GM20431 (cell line): ENCODE results near the gene NT5C.

Experiments
- in situ Hi-C: fragments of 300-500 bp; cut with MseI, MboI; formaldehyde crosslinking; loops from one replicate; pipeline ENCODE4 v1.15.0; 2020; ENCODE audit warnings: low sequenced_read_pairs; ENCODE audit not compliant: unreplicated experiment

The NT5C gene

GRCh38 chr17:75124041-75124818, 7.3 kb downstream of the NT5C start:
- in situ Hi-C loops, result no loop called here

- in situ Hi-C loops, result no loop called here
These were observed 13.2 kb downstream of the NT5C start for GRCh38 chr17:75118307-75118706.

DNA sequence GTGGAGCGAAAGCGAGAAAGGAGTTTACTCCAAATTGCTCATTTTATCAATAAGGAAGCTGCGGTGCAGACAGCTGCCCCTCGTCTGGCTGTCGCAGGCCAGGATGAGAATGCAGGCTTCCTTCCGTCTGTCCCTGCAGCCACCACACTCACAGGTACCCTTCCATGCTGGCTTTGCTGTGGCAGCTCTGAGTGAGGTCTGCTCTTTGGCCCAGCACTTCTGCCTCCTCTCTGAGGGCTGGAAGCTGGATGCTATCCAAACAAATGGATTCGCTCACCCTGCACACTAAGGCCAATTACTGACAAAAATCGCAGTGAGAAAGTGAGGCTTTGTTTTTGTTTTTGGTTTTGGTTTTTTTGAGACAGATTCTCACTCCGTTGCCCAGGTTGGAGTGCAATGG, 14.8 kb downstream of the NT5C start:
- in situ Hi-C loops, result no loop called here

DNA sequence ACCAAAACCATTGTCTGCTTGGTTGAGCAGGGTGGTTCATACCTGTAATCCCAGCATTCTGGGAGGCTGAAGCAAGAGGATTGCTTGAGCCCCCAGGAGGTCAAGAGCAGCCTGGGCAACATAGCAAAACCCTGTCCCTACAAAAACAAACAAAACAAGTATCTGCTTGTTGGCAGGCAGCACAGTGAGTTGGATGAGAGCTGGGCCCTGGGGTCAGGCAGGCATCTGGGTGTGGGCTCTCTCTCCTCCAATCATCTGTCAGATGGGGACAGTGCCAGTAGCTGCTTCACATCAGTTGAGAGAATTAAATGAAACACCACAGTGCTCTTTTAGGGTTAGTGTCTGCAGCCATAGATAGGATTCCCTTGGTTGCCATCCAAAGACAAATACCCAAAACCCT, 16.0 kb downstream of the NT5C start:
- in situ Hi-C loops, result no loop called here

- in situ Hi-C loops, result no loop called here
These were observed 16.8 kb downstream of the NT5C start for GRCh38 chr17:75114552-75115314.

DNA sequence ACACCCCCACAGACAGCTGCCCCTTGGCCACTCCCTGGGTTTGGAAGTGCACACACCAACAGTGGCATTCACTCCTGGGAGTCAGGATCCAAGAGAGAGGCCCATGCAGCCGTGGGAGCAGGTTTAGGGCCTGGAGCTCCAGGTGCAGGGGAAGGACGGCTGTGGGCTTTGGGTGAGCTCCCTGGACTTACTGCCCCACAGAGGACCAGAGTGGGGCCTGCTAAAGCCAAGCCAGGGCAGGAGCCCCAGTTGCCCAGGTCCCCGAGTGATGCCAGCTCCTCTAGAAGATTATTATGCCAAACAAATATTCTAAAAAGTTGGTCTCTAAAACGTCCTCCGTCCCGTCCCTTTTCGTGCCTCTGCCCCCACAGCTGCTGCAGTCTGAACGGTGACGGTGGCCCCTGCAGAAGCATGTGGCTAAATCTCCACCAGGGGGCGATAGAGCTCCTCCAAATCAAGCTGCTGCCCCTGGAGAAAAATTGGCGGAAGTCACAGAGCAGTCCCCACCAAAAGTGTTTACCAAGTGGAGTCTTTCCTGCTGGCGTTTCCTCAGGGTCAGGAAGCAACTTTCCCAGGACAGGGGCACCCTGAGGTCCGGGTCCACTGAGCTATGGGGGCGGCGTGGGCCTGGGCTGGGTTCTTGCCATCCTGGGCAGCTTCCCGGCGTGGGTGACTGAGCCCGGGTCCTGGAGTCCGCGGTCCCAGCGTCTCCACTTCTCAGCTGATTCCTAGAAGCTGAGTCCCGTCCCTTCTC, 17.6 kb downstream of the NT5C start:
- in situ Hi-C loops, result no loop called here

GRCh38 chr17:75111777-75112335, 19.7 kb downstream of the NT5C start:
- in situ Hi-C loops, result no loop called here

DNA sequence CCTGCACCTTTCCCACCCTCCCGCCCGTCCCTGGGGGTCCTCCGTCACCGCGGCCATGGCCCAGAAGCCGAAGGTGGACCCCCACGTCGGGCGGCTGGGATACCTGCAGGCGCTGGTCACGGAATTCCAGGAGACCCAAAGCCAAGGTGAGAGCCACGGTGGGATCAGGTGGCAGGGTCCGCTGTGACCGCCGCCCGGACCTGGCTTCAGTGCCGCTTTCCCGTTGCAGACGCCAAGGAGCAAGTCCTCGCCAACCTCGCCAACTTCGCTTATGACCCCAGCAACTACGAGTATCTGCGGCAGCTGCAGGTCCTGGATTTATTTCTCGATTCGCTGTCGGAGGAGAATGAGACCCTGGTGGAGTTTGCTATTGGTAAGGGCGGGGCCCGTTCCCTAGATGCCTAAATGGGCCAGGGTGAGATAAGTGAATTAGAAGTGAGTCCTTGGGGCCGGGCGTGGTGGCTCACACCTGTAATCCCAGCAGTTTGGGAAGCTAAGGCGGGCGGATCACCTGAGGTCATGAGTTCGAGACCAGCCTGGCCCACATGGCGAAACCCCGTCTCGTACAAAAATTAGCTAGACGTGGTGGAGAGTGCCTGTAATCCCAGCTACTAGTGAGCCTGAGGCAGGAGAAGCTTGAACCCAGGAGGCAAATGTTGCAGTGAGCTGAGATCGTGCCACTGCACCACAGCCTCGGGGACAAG, 21.2 kb downstream of the NT5C start:
- in situ Hi-C loops, result no loop called here

DNA sequence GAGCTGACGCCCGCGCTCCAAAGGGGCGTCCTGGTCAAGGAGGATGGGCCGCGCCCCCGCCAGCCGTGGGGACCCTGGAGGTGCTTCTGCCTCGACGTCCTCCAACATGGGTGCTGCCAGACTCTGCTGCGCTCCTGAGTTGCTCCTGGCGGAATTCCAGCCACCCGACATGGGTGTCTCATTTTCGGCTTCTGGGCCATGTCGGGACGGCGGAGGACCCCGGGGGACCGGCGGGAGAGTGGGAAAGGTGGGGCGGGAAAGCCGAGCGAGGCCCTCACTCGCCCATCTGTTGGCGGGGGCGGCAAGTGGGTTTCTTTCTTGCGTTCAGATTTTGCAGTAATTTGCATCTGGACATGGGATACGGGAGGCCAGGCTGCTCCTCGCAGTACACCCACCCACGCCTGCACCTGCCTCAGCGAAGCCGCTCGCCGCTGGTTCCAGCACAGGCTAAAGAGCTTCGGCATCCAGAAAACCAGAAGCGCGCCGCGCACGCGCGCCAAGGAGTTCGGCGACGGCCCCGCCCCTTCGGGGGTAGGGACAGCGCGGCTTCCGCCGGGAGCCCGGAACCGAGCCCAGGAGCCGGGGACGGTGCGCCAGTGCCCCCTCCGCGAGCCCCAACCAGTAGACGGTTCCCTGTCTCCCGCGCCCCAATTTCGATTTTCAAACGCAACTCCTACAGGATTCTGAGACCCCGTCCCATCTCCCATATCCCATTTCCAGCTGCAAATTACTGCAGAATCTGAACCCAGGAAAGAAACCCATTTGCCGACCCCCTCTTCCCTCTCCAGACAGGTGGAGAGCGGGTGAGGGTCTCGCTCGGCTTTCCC, 21.9 kb downstream of the NT5C start, which contains the start of gene ARMC7:
ARMC7 (plus strand) TSS at position 563 of the 827 bp plus-strand sequence. CDS start 320 bp downstream, outside the sequence.
- in situ Hi-C loops, result no loop called here

GRCh38 chr17:75109046-75109406, 22.5 kb downstream of the NT5C start:
- in situ Hi-C loops, result no loop called here

DNA sequence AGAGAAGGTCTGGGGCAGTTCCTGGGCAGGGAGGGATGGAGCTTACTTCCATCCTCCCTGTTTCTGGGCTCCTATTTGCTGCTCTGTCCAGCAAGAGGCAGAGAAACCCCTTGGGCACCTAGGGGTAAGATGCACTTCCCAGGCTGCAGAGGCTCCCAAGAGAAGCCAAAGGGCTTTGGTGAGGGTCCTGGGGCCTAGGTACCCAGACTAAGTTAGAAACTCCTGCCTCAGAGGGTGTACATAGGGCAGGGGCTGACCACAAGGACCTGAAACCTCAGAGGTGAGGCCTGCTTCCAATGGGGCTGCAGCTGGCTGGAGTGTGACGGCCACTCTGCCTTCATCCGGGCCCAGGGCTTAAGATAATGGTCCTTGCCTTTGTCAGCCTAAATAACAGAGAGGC, 23.3 kb downstream of the NT5C start:
- in situ Hi-C loops, result no loop called here

- in situ Hi-C loops, result no loop called here
These were observed 26.1 kb downstream of the NT5C start for GRCh38 chr17:75105126-75106080.

- in situ Hi-C loops, result no loop called here
These were observed 27.7 kb downstream of the NT5C start for GRCh38 chr17:75103601-75104554.

GRCh38 chr17:75102385-75102821, 29.1 kb downstream of the NT5C start:
- in situ Hi-C loops, result no loop called here

DNA sequence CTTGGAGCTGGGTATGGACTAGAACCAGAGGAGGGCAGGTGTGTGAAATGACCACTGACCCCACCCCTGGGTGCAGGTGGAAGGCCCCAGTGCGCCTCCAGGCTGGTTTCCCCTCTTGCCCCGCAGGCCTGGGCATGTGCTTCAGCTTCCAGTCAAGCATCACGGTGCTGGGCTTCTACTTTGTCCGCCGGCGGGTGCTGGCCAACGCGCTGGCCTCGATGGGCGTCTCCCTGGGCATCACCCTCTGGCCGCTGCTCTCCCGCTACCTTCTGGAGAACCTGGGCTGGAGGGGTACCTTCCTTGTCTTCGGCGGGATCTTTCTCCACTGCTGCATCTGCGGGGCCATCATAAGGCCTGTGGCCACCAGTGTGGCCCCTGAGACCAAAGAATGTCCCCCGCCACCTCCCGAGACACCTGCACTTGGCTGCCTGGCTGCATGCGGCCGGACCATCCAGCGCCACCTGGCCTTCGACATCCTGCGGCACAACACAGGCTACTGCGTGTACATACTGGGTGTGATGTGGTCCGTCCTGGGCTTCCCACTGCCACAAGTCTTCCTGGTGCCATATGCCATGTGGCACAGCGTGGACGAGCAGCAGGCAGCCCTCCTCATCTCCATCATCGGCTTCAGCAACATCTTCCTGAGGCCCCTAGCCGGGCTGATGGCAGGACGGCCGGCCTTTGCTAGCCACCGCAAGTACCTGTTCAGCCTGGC, 31.5 kb downstream of the NT5C start:
- in situ Hi-C loops, result no loop called here

GRCh38 chr17:75098861-75099260, 32.7 kb downstream of the NT5C start:
- in situ Hi-C loops, result no loop called here
